ENCODE results near the gene FNDC11. TPM values are rescaled to one million over a fixed set of nuclear protein-coding genes. Genes with fewer than 3 reads are reported as not detected.

FNDC11 gene
- total RNA-seq, 1 donor = 0.45 TPM

- no peak for DNase-seq (ENCODE audit: low read depth)
- TF ChIP-seq CTCF (IDR thresholded peaks at IDR 0.05; ENCODE audit: insufficient read depth, low read length) = no peak
- no peak overlapping the region for H3K4me3 ChIP-seq (ENCODE audit: low read depth, low read length)
Measured at GRCh38 chr20:63539441-63540370, 14.3 kb upstream of the FNDC11 start.

GRCh38 chr20:63540417-63541186 lies 13.4 kb upstream of the FNDC11 start:
- no peak for TF ChIP-seq CTCF (IDR thresholded peaks at IDR 0.05; ENCODE audit: insufficient read depth, low read length)
- H3K4me3 ChIP-seq (ENCODE audit: low read depth, low read length) = no peak overlapping the region
- peak; percentile 8 for DNase-seq (ENCODE audit: low read depth)

- no peak for TF ChIP-seq CTCF (IDR thresholded peaks at IDR 0.05; ENCODE audit: insufficient read depth, low read length)
- DNase-seq (ENCODE audit: low read depth) = no peak
- H3K4me3 ChIP-seq (ENCODE audit: low read depth, low read length) = no peak overlapping the region
Measured at GRCh38 chr20:63541371-63541770, 12.6 kb upstream of the FNDC11 start.

- no peak for DNase-seq (ENCODE audit: low read depth)
- no peak for TF ChIP-seq CTCF (IDR thresholded peaks at IDR 0.05; ENCODE audit: insufficient read depth, low read length)
- H3K4me3 ChIP-seq (ENCODE audit: low read depth, low read length) = no peak overlapping the region
Measured at GRCh38 chr20:63542031-63542559, 11.9 kb upstream of the FNDC11 start.

- DNase-seq (ENCODE audit: low read depth) = no peak
- no peak for TF ChIP-seq CTCF (IDR thresholded peaks at IDR 0.05; ENCODE audit: insufficient read depth, low read length)
- no peak overlapping the region for H3K4me3 ChIP-seq (ENCODE audit: low read depth, low read length)
Measured at GRCh38 chr20:63542696-63543095, 11.3 kb upstream of the FNDC11 start.

- no peak for TF ChIP-seq CTCF (IDR thresholded peaks at IDR 0.05; ENCODE audit: insufficient read depth, low read length)
- DNase-seq (ENCODE audit: low read depth) = no peak
- H3K4me3 ChIP-seq (ENCODE audit: low read depth, low read length) = no peak overlapping the region
Measured at GRCh38 chr20:63543131-63543530, 10.8 kb upstream of the FNDC11 start.

All from fibroblast of the aortic adventitia (primary cell).